Ovary (tissue), 3 donors: ENCODE measurements around the gene DNMBP.

ENCODE experiments used
- EP300 ChIP-seq: sonication (generic); formaldehyde crosslinking; IDR thresholded peaks from one replicate; pipeline ENCODE4 v1.6.1; 2017; ENCODE audit warnings: antibody characterized with exemption
- POLR2A ChIP-seq: fragments of 450-650 bp; IDR thresholded peaks from one replicate; pipeline ENCODE4 v1.6.1; 2017; ENCODE audit warnings: antibody characterized with exemption, mild to moderate bottlenecking, moderate library complexity
- TF ChIP-seq, protein P1 (sequence below), 3 donors: fragments of 450-650 bp in 2 of 3; fragments of 200-600 bp in 1 of 3; IDR thresholded peaks; one replicate each; pipeline versions ENCODE4 v1.5.1 to v1.8.0; 2016 to 2022; ENCODE audit warnings: antibody characterized with exemption in 3 of 3, mild to moderate bottlenecking in 1 of 3
- donor health status: DM: no; HTN: no; CAD: no.

GRCh38 chr10:100020886-100021253 is 11.1 kb upstream of the DNMBP start:
- TF ChIP-seq, protein P1, sequence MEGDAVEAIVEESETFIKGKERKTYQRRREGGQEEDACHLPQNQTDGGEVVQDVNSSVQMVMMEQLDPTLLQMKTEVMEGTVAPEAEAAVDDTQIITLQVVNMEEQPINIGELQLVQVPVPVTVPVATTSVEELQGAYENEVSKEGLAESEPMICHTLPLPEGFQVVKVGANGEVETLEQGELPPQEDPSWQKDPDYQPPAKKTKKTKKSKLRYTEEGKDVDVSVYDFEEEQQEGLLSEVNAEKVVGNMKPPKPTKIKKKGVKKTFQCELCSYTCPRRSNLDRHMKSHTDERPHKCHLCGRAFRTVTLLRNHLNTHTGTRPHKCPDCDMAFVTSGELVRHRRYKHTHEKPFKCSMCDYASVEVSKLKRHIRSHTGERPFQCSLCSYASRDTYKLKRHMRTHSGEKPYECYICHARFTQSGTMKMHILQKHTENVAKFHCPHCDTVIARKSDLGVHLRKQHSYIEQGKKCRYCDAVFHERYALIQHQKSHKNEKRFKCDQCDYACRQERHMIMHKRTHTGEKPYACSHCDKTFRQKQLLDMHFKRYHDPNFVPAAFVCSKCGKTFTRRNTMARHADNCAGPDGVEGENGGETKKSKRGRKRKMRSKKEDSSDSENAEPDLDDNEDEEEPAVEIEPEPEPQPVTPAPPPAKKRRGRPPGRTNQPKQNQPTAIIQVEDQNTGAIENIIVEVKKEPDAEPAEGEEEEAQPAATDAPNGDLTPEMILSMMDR (IDR thresholded peaks at IDR 0.05), result no peak
- TF ChIP-seq POLR2A (no peak), EP300 (no peak)
